GM23338 (cell line): ENCODE data around the gene NR2E3.

ENCODE experiments used
- CREB1 ChIP-seq: fragments of 250-450 bp; sonication (Bioruptor Pico); IDR thresholded peaks from 2 replicates; pipeline ENCODE4 v1.5.0; 2020; ENCODE audit warnings: low read depth, mild to moderate bottlenecking, moderate library complexity
- CTCF ChIP-seq, 2 experiments: fragments of 200-600 bp in 1 of 2; sonication (generic) in 1 of 2; conservative IDR thresholded peaks; 2 replicates each; pipeline versions ENCODE4 v1.5.1 to v1.6.1; 2016 to 2017; ENCODE audit warnings: antibody characterized with exemption in 2 of 2, low read depth in 2 of 2, mild to moderate bottlenecking in 2 of 2, moderate library complexity in 1 of 2
- EZH2 ChIP-seq: fragments of 200-600 bp; sonication (generic); IDR thresholded peaks from one replicate; pipeline ENCODE4 v1.8.0; 2017; ENCODE audit warnings: antibody characterized with exemption, mild to moderate bottlenecking, low read depth; ENCODE audit not compliant: unreplicated experiment
- EZH2phosphoT487 ChIP-seq: fragments of 200-600 bp; sonication (generic); IDR thresholded peaks from one replicate; pipeline ENCODE4 v1.8.1; 2018; ENCODE audit warnings: antibody characterized with exemption; ENCODE audit not compliant: unreplicated experiment
- JUNB ChIP-seq: IDR thresholded peaks from one replicate; pipeline ENCODE4 v1.6.1; 2016; ENCODE audit warnings: antibody characterized with exemption; ENCODE audit not compliant: unreplicated experiment
- NANOG ChIP-seq: IDR thresholded peaks from 2 replicates; pipeline ENCODE4 v1.6.1; 2016; ENCODE audit warnings: antibody characterized with exemption, borderline replicate concordance
- POLR2AphosphoS5 ChIP-seq: IDR thresholded peaks from 2 replicates; pipeline ENCODE4 v1.6.1; 2016; ENCODE audit warnings: antibody characterized with exemption, low read depth
- REST ChIP-seq: IDR thresholded peaks from one replicate; pipeline ENCODE4 v1.6.1; 2018; ENCODE audit warnings: antibody characterized with exemption; ENCODE audit not compliant: unreplicated experiment
- STAT1 ChIP-seq: IDR thresholded peaks from one replicate; pipeline ENCODE4 v1.6.1; 2016; ENCODE audit warnings: antibody characterized with exemption; ENCODE audit not compliant: unreplicated experiment

- TF ChIP-seq CTCF (conservative IDR thresholded peaks at IDR 0.05; ENCODE audit: low read depth in 2 of 2), result no peak
- no peak for TF ChIP-seq CREB1 (CRISPR knock-in tag)
- no peak for TF ChIP-seq EZH2
- no peak for TF ChIP-seq EZH2phosphoT487
- no peak for TF ChIP-seq POLR2AphosphoS5
- TF ChIP-seq REST, result no peak
- TF ChIP-seq NANOG, result no peak
- TF ChIP-seq JUNB, result no peak
- no peak for TF ChIP-seq STAT1
Observed at GRCh38 chr15:71815301-71815700, 4.9 kb downstream of the NR2E3 start.
